T-helper 2 cell treated with Interferon-gamma antibody and Interleukin-4, amounts not matched to agents 100 ng/mL and 5 ng/mL, for 36 hours (primary cell): ENCODE measurements around the gene BBS4. TPM values are rescaled to one million over a fixed set of nuclear protein-coding genes. Genes with fewer than 3 reads are reported as not detected.

Source experiments
- intact Hi-C: fragments of 100-400 bp; cut with micrococcal nuclease; formaldehyde crosslinking; loops from one replicate; pipeline ENCODE4 v1.15.1; 2023
- total RNA-seq: library from RNA; stranded (reverse); gene quantifications from 2 replicates; pipeline ENCODE4 v1.2.3, GENCODE V29; 2022

The BBS4 gene
- total RNA-seq, 1 donor from 2014 or later: 9.9 TPM

- intact Hi-C loops: no loop called here
These were observed 72.2 kb downstream of the BBS4 start for GRCh38 chr15:72758182-72758581.

- intact Hi-C loops: no loop called here
These were observed 74.7 kb downstream of the BBS4 start for GRCh38 chr15:72760590-72761260.

- intact Hi-C loops: no loop called here
These were observed 78.6 kb downstream of the BBS4 start for GRCh38 chr15:72764656-72765055.

- intact Hi-C loops: no loop called here
These were observed 80.0 kb downstream of the BBS4 start for GRCh38 chr15:72766025-72766424.

- intact Hi-C loops: no loop called here
These were observed 80.8 kb downstream of the BBS4 start for GRCh38 chr15:72766780-72767179.

GRCh38 chr15:72770673-72771328 lies 84.8 kb downstream of the BBS4 start:
- intact Hi-C loops: no loop called here

- intact Hi-C loops: no loop called here
These were observed 85.3 kb downstream of the BBS4 start for GRCh38 chr15:72771329-72771725.

- intact Hi-C loops: no loop called here
These were observed 88.8 kb downstream of the BBS4 start for GRCh38 chr15:72774696-72775383.

- intact Hi-C loops: no loop called here
These were observed 92.8 kb downstream of the BBS4 start for GRCh38 chr15:72778796-72779195.

GRCh38 chr15:72781631-72782030 lies 95.6 kb downstream of the BBS4 start:
- intact Hi-C loops: loop anchor here (2.0 to 5.0 kb wide), 5 partner anchors 271 to 851 kb away; partner anchors contain the start of genes ARIH1, NEO1, NPTN and PKM

- intact Hi-C loops: loop anchor here (1.0 to 5.0 kb wide), 7 partner anchors 60 to 850 kb away; partner anchors contain the start of genes ARIH1, BBS4, HIGD2B and NEO1
These were observed 96.4 kb downstream of the BBS4 start for GRCh38 chr15:72782274-72783003.

GRCh38 chr15:72783004-72783639 lies 97.1 kb downstream of the BBS4 start:
- intact Hi-C loops: loop anchor here (1.0 to 5.0 kb wide), 7 partner anchors 61 to 849 kb away; partner anchors contain the start of genes ARIH1, BBS4, HIGD2B and NEO1

- intact Hi-C loops: loop anchor here (1.0 to 5.0 kb wide), 9 partner anchors 44 to 848 kb away; partner anchors contain the start of genes ARIH1, BBS4, HIGD2B and NEO1
These were observed 97.8 kb downstream of the BBS4 start, which contains the start of gene ADPGK for GRCh38 chr15:72783640-72784455. ADPGK (minus strand) TSS chr15:72783758; CDS start chr15:72783691, 67 bp downstream.

GRCh38 chr15:72784456-72784876 lies 98.5 kb downstream of the BBS4 start:
- intact Hi-C loops: loop anchor here (1.0 to 5.0 kb wide), 4 partner anchors 44 to 848 kb away; partner anchors contain the start of gene NPTN

- intact Hi-C loops: no loop called here
These were observed 99.4 kb downstream of the BBS4 start for GRCh38 chr15:72785432-72785831.

GRCh38 chr15:72785841-72786240 lies 99.8 kb downstream of the BBS4 start:
- intact Hi-C loops: no loop called here

- intact Hi-C loops: no loop called here
These were observed 100.2 kb downstream of the BBS4 start for GRCh38 chr15:72786242-72786641.

GRCh38 chr15:72786676-72787345 lies 100.8 kb downstream of the BBS4 start:
- intact Hi-C loops: no loop called here

- intact Hi-C loops: no loop called here
These were observed 101.5 kb downstream of the BBS4 start for GRCh38 chr15:72787526-72787925.
